ENCODE measurements around the gene DMD. TPM values are rescaled to one million over a fixed set of nuclear protein-coding genes. Genes with fewer than 3 reads are reported as not detected.

DMD gene
- total RNA-seq, 1 donor from 2014 or later = 30.6 TPM

DNA sequence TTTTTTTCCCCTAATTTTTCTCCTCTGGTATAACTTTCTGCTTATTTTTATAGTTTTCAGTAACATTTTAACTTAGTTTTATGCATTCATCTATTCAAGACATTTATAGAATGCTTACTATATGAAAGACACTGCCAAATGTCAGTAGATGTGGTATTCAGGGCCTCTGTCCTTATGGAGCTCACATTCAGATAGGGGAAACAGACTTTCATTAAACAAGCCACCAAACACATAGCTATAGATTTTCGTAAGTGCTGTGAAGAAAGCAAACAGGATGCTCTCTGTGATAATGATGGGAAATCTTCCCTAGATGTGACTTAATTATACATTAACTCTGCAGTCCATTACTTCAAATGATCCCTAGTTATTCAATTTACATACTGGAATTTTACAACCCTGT, 1777.5 kb downstream of the DMD start:
- Mint-ChIP-seq H3K9me3 (peaks cover 12% of the 10 kb centered on the region), H3K27me3 (ENCODE audit: insufficient read depth, low read depth) (no peaks in the 10 kb centered on the region), H3K4me1 (peaks cover 25% of the 10 kb centered on the region), H3K27ac (peak overlapping the region; percentile 61), H3K4me3 (no peak overlapping the region), H3K36me3 (peaks cover 4% of the 10 kb centered on the region)
- Histone ChIP-seq H3K9ac (no peak overlapping the region), H3K4me1 (peaks cover 21% of the 10 kb centered on the region), H3K9me3 (ENCODE audit: low read depth) (no peaks in the 10 kb centered on the region), H4K20me1 (ENCODE audit: low read depth) (no peaks in the 10 kb centered on the region), H3K4me2 (no peak overlapping the region), H3K4me3 (no peak overlapping the region), H3K27me3 (no peaks in the 10 kb centered on the region), H3F3A (ENCODE audit: low read depth) (peaks cover 3% of the 10 kb centered on the region), H3K36me3 (no peaks in the 10 kb centered on the region), H3K27ac (no peak overlapping the region), H3K79me2 (ENCODE audit: low read depth) (no peaks in the 10 kb centered on the region), H2AFZ (replicated peaks) (no peak overlapping the region)
- no peak for DNase-seq (ENCODE audit: low spot score)
- TF ChIP-seq EZH2 (IDR thresholded peaks at IDR 0.05) = no peak
- TF ChIP-seq EZH2phosphoT487 (IDR thresholded peaks at IDR 0.05) = no peak
- TF ChIP-seq, protein P1, sequence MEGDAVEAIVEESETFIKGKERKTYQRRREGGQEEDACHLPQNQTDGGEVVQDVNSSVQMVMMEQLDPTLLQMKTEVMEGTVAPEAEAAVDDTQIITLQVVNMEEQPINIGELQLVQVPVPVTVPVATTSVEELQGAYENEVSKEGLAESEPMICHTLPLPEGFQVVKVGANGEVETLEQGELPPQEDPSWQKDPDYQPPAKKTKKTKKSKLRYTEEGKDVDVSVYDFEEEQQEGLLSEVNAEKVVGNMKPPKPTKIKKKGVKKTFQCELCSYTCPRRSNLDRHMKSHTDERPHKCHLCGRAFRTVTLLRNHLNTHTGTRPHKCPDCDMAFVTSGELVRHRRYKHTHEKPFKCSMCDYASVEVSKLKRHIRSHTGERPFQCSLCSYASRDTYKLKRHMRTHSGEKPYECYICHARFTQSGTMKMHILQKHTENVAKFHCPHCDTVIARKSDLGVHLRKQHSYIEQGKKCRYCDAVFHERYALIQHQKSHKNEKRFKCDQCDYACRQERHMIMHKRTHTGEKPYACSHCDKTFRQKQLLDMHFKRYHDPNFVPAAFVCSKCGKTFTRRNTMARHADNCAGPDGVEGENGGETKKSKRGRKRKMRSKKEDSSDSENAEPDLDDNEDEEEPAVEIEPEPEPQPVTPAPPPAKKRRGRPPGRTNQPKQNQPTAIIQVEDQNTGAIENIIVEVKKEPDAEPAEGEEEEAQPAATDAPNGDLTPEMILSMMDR (IDR thresholded peaks at IDR 0.05) = no peak

DNA sequence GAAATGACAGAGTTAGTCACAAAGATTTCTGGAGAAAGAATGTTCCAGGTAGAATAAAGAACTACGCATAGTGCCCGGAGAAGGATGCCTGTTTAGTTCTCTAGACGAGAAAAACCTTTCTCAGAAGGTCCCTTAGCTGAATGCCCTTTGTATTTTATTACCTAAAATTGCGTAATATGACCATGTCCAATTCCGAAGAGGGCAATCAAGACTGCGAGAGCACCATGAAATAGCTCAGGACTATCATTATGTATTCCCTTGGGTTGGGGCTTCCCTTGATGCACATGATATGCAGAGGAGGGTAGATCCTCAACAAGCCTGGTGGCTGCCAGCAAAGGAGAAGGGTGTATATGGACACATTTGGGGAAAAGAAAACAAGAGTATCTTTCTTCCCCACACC, 1781.4 kb downstream of the DMD start:
- TF ChIP-seq, protein P1 (IDR thresholded peaks at IDR 0.05) = no peak
- TF ChIP-seq EZH2phosphoT487 (IDR thresholded peaks at IDR 0.05) (no peak), EZH2 (IDR thresholded peaks at IDR 0.05) (no peak)
- no peak overlapping the region for H3K27ac Mint-ChIP-seq
- Histone ChIP-seq H2AFZ (replicated peaks) (no peak overlapping the region), H3K9me3 (ENCODE audit: low read depth) (no peaks in the 10 kb centered on the region), H3F3A (ENCODE audit: low read depth) (no peaks in the 10 kb centered on the region), H3K4me3 (no peak overlapping the region), H3K27me3 (no peaks in the 10 kb centered on the region), H3K9ac (no peak overlapping the region), H3K36me3 (no peaks in the 10 kb centered on the region), H3K4me2 (no peak overlapping the region), H3K27ac (no peak overlapping the region), H3K4me1 (peaks cover 5% of the 10 kb centered on the region), H4K20me1 (ENCODE audit: low read depth) (no peaks in the 10 kb centered on the region), H3K79me2 (ENCODE audit: low read depth) (no peaks in the 10 kb centered on the region)
- H3K27me3 Mint-ChIP-seq (ENCODE audit: insufficient read depth, low read depth) = no peaks in the 10 kb centered on the region
- peaks cover 12% of the 10 kb centered on the region for H3K4me1 Mint-ChIP-seq
- peaks cover 6% of the 10 kb centered on the region for H3K36me3 Mint-ChIP-seq
- DNase-seq (ENCODE audit: low spot score) = no peak
- H3K9me3 Mint-ChIP-seq = peaks cover 14% of the 10 kb centered on the region
- no peak overlapping the region for H3K4me3 Mint-ChIP-seq

DNA sequence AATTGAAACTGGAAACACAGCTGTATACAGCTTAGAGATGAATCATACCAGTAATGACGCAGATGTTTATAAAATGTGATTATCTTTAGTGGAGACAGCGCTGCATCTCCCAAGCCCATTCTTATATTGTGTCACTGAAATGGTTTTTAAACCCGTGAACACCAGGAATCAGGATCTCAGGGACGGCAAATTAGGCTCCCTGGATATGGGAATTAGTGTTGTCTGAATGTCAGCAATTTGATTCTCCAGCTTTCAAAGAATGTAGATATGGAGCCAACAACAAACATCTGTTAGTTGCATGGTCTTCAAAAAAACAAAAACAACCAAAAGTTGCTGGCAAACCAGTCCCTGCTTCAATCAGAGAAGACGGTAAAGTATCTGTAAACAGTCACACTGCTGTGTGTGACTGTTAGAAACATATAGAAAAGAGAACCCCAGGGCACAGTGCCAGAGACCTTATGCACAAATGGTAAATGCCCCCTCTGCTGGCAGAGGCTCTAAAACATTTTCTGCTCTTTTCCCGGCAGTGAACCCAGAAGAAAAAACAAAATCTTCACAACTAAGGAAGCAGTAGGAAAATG, 1787.7 kb downstream of the DMD start:
- Histone ChIP-seq H3K4me2 (no peak overlapping the region), H3K27ac (no peak overlapping the region), H2AFZ (replicated peaks) (no peak overlapping the region), H4K20me1 (ENCODE audit: low read depth) (no peaks in the 10 kb centered on the region), H3K4me3 (no peak overlapping the region), H3K9me3 (ENCODE audit: low read depth) (no peaks in the 10 kb centered on the region), H3K4me1 (no peaks in the 10 kb centered on the region), H3K27me3 (no peaks in the 10 kb centered on the region), H3K79me2 (ENCODE audit: low read depth) (no peaks in the 10 kb centered on the region), H3K9ac (no peak overlapping the region), H3K36me3 (no peaks in the 10 kb centered on the region), H3F3A (ENCODE audit: low read depth) (no peaks in the 10 kb centered on the region)
- Mint-ChIP-seq H3K4me1 (peaks cover 13% of the 10 kb centered on the region), H3K9me3 (peaks cover 6% of the 10 kb centered on the region), H3K27me3 (ENCODE audit: insufficient read depth, low read depth) (peaks cover 3% of the 10 kb centered on the region), H3K27ac (no peak overlapping the region), H3K36me3 (peaks cover 4% of the 10 kb centered on the region), H3K4me3 (no peak overlapping the region)
- DNase-seq (ENCODE audit: low spot score) = peak; percentile 60
- TF ChIP-seq EZH2phosphoT487 (IDR thresholded peaks at IDR 0.05) (no peak), EZH2 (IDR thresholded peaks at IDR 0.05) (no peak)
- TF ChIP-seq, protein P1 (IDR thresholded peaks at IDR 0.05) = peak; percentile 55

Data from neural progenitor cell (in vitro differentiated cells).